Stimulated activated CD4-positive, alpha-beta T cell treated with anti-CD3 and anti-CD28 coated beads, Interleukin-15, amount 100 ng/mL, for 1 hour (primary cell): Measurements from ENCODE around the gene ARRB1.
"Not testable (repeated sequence)": the region's sequence is repeated elsewhere in the genome, so short reads cannot be mapped to it uniquely, and the experiment has no call there.

ENCODE experiments used
- DNase-seq, 2 donors: peaks; one replicate each; pipeline ENCODE4 v3.0.0-alpha.2; 2020; ENCODE audit warnings: low read depth in 1 of 2, low spot score in 1 of 2

The ARRB1 gene

DNA sequence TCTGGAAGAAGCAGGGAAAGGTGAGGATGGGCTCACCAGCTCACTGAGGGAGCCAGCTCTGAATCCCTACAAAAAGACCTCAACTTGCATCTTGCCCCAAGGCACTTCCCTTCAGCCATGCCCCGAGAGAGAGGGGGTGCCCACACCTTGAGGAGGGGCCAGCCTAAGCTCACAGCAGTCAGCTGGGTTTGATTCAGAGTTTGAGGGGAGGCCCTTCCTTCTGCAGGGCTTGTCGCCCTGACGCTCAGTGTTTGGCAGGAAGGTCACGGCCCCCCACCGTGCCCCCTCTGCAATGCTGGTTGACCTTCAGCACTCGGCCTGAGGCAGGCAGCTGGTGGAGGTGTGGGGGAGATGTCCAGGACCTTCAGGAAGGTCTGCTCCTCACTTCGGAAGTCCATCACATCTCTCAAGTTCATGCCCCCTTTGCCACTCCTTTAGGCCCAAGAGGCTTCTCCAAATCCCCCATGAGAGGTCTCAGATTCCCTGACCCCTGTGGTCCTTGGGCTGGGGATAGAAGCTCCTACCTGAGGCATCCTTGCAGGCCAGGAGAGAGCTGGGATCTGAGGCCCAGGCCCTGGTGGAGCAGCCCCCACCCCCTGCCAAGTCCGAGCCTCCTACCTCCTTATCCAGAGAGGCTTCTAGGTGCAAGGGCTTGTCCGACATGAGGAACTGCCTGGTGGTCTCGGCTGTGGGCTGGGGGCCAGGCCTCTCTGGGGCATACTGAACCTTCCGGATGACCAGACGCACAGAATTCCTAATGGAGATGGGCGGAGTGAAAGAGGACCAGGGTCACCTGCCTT lies 73.3 kb downstream of the ARRB1 start:
- DNase-seq: no peak

DNA sequence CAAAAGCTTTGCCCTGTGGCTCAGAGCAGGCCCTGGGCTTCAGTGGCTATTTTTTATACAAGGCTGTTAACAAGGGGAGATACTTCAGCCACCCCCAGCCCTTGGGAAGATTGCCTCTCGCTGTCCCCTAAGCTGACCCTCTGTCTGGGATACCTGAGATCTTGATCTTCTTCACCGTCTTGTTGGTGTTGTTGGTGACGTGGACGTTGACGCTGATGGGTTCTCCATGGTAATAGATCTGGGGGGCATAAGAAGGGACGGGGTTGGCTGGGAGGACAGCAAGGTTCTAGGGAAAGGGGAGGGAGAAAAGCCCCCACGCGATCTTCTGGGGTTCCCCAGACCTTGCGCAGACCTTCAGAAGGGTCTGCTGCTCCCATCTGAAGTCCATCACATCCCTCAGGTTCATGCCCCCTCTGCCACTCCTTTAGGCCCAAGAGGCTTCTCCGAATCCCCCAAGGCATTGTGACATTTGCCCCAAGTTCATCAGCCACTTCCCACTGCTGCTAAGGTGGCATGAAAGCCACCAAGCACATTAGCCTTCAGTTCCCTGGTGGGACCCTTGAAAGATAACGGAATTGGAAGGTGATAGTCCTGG lies 74.2 kb downstream of the ARRB1 start:
- DNase-seq: no peak

DNA sequence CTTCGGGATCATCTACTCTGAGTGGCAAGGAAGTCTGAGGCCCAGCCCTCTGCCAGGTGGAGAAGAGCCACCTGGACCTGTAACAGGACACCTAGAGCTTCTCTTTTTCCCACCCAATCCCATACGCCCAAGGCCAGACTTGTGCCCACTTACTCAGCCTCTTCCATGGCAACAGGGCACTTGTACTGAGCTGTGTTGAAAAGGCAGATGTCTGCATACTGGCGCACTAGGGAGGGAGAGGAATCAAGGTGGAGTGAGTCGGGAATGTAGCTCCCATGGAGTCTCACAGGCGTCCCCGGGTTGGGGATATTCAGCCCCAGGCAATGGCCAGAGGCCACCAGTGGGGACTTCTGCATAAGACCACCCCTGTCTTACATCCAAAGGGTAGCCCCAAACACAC lies 74.8 kb downstream of the ARRB1 start:
- no peak for DNase-seq

DNA sequence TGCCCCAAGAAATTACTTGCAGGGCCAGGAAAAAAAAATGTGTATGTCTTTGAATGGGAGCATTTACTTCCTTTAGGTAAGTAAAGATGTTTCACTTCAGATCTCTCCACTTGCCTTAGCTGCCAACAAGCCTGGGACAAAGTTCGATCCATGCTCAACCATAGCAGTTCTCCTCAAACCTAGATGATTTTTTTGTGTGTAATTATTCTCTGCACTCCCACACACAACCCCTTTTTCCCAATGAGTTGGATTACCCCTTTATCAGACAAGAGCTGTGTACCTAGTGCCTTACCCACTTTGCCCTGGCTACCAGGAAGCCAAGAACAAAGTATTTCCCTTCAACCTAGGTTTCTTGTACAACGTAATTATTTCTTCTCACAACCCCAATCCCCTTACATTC lies 75.3 kb downstream of the ARRB1 start:
- no peak for DNase-seq

DNA sequence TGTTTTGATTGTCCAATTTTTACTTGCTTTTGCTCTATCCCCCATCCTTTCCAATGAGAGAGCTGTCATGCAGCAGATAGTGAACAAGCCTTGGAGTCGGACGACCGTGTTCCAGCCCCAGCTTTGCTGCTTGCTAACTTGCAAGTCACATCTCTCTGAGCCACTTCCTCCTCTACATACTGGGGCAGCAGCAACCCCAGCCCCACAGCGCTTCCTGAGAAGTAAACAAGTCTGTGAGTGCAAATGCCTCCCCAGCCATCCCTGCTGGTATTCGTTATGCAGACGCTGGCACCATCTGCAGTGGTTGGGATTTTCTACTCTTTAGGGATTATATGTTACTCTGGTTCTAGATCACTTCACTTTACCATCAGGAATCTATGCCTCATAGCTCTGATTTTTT lies 75.9 kb downstream of the ARRB1 start:
- peak; percentile 19 to 47 for DNase-seq

DNA sequence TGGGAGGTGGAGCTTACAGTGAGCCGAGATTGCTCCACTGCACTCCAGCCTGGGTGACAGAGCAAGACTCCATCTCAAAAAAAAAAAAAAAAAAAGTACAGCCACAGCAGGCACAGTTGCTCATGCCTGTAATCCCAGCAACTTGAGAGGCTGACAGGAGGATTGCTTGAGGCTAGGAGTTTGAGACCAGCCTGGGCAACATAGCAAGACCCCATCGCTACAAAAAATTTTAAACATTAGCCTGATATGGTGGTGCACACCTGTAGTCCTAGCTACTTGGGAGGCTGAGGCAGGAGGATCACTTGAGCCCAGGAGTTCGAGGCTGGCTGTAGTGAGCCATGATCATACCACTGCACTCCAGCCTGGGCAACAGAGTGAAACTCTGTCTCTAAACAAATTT lies 76.7 kb downstream of the ARRB1 start:
- not testable (repeated sequence) for DNase-seq

GRCh38 chr11:75273411-75274391 lies 77.8 kb downstream of the ARRB1 start:
- DNase-seq: no peak

GRCh38 chr11:75272821-75273301 lies 78.6 kb downstream of the ARRB1 start:
- no peak for DNase-seq

DNA sequence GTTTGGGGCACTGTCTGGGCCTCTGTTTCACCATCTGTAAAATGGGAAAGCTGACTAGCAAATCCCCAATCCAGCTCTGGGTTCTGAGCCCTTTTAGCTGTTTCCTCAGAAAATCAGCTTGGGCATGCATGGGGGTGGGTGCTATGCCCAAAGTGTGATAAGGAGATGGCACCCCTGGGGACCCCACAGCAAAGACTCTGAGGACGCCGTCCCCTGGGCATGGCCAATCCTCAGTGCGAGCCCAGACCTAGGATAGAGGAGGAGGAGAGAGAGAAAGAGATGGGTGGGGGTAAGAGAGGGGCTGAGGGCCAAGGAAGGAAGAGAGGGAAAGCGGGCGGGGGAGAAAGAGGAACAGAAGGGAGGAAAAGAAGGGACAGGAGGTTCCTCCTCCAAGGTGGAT lies 79.1 kb downstream of the ARRB1 start:
- no peak for DNase-seq

DNA sequence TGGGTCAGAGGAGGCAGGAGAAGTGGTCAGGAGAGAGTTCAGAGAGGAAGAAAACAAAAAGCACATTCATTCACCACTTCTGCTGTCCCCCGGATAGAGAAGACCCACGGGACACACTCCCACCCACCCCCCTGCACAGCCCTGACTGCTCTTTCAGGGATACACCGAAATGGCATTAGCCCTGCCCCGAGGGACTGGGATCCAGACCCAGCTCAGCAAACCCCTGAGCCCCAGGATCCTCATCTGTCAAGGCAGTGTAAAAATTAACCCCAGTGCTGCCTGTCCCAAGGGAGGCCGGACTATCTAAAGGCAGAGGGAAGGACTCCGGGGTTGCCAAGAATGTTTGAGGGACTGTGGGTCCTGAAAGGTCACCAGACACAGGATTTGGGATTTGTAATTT lies 79.7 kb downstream of the ARRB1 start:
- no peak for DNase-seq

GRCh38 chr11:75270896-75271418 lies 80.5 kb downstream of the ARRB1 start:
- no peak for DNase-seq

DNA sequence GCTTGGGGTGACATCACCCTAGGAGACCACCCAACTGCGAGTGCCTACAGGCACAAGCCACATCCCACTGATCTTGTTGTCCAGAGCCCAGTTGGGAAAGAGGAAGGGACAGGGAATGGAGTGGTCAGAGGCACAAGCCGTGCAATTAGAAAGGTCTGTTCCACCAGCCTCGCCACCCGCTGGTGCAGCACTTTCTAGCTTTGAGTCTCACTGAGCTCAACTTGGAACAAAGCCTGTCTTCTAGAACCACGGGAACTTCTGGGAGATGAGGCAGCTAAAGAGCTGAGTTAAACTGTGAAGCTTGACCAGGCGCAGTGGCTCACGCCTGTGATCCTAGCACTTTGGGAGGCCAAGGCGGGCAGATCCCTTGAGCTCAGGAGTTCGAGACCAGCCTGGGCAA lies 81.6 kb downstream of the ARRB1 start:
- DNase-seq: no peak

GRCh38 chr11:75269367-75269660 lies 82.1 kb downstream of the ARRB1 start:
- no peak for DNase-seq

DNA sequence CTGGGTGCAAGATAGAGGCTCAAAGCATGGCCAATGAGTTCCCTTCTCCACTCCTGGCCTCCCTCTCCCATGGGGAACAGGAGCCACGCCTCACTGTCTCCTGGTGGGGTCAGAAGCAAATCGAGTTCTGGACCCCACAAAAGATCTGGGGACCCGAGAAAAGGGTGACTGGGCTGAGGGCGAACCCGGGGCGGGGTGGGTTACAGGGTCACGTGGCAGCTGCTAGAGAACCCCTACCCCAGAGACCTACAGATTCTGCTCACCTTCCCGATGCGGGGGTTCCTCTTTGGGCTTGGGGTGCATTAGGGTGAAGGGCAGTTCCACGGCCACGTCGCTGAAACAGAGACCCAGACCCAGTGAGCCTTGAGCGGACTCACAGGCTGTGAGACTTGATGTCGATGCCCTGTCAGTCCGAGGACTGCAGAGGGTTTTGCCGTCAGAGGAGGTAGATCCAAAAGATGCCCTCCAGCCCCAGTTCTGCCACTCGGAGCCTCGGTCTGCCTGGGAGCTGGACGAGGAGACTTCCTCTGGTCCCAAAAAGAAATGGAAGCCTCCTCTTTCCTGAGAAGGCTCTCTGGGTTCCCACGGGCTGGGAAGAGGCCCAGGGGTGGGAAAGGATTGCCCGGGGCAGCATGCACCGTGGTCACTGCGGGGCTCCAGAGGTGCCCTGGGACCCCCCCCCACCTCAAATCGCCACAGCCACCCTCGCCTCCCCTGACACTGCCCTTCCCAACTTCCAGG lies 82.7 kb downstream of the ARRB1 start:
- DNase-seq: no peak

DNA sequence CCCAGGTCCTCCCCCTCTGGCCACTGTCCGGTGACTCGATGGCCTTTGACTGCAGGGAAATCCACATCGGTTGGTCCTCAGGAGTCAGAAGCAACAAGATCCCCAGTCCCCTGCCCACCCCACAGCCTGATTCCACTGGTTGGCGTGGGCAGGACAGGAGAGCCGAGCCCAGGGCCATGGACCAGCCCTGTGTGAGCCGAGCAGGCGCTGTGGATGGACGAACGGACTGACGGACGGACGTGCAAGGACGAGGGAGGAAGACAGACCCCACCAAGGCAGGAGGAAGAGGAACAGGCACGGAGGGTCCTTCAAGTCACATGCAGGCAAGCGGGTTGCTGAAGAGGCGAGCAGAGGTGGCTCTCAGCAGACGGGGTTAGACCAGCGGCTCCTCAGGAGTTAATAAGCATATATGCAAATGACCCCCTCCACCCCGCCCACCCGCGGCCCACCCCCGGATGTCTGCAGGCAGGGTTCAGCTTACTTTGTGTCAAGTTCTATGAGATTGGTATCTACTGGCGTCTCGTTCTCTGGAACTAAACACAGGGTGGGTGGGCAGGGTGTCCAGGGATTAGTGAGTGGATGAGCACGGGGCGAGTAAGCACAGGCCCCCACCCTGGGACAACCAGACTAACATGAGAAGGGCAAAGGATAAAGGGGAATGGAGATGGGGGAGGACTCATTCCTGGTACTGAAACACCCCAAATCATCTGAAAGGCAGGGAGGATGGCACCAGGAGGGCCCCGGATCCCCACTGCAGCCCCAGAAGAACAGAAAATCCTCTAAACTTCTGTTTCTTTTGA lies 84.1 kb downstream of the ARRB1 start:
- DNase-seq: no peak

DNA sequence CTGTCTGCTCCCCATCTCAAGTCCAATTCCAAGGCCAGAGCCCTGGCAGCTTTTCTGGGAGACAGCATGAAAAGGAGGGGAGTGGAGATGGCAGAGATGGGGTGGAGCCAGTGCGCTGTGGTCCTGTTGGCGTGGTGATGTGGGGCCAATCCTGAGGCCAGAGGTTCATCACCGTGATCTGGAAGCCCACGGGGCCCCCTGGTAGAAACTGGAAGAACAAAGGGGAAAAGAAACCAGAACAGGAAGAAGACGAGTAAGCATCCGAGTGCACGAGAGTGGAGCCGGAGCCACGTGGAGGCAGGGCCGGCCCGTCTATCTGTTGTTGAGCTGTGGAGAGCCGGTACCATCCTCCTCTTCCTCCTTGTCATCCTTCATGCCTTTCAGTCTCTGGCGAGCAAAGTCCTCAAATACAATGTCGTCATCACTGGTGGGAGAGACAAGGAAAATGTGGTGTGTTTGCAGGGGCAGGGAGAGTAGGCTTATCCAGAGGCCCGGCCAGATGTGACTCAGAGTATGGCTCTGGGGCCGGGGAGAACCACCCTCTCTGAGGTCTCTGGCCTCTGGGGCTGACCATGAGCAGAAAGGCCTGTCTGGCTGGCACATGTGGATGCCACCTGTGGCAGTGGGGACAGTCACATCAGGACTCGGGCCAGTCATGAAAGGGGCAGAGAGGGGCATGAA lies 85.5 kb downstream of the ARRB1 start:
- no peak for DNase-seq

DNA sequence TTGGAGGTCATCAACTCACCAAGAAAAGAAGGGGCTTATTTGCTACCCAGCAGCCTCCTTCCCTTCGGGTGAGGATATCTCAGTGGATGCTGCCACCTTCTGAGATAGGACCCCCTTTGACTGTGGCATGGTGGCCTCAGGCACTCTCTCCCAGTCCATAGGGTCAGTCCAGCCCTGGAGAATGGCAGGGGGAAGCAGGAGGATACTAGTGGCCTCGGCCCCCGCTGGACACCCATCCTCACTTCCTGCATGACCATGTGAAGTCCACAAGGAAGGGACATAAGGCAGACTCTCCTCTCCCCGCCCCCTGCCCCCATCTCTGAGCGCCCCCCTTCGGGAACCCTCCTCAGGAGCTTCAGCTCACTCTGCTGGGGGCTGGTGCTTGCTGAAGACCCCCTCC lies 86.5 kb downstream of the ARRB1 start:
- no peak for DNase-seq

DNA sequence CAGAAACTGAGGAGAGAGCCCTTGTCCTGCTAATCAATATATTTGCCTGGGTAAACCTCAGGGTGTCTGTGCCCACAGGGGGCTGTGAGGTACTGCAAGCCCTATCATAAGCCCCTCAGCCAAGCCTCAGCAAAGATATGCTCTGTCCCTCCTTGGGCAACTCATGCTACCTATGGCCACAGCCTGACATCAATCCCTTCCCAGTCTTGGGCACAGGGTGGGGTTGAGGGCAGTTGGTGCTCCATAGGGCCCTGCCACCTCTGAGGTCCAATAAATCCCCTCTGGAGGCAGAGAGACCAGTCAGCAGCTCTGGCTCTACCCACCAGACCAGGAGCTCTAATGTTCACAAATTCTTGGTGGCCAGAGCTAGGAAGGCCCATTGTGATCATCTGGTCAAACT lies 87.1 kb downstream of the ARRB1 start:
- no peak for DNase-seq

DNA sequence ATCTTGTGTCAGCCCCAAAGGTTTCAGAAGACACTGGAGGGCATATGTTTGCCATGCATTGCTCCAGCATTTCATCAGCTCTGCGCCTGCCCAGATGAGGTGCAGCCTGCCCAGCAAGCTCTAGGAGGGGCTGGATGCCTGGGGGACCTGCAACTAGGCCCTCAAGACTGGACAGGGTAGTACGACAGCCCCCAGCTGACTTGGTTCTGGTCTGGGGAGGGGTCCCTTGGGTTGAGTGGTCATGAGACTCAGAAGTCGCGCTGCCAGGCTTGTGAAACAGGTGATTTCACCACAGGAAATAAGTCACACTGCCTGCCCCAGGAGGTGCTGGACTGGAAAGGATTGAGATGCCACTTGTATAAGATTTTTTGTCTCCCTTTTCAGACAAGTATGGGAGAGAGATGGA lies 87.5 kb downstream of the ARRB1 start:
- DNase-seq: no peak
